MCF 10A (cell line): ENCODE measurements around the gene COL4A1. TPM values are rescaled to one million over a fixed set of nuclear protein-coding genes. Genes with fewer than 3 reads are reported as not detected.

Experiments
- BruUV-seq: library from RNA; stranded (reverse); fragments of 400-500 nt; replicated peaks from 2 replicates; lab custom pipeline; 2021; lab: Mats Ljungman, UMichigan
- CTCF ChIA-PET: fragments of 300-600 bp; sonication (Branson Sonifier 250); formaldehyde crosslinking; extraction: SDS; loops from one replicate; lab custom pipeline; 2021; ENCODE audit warnings: antibody characterized with exemption, inconsistent platforms; lab: Yijun Ruan, JAX
- POLR2A ChIA-PET: fragments of 300-600, 350-650 bp; sonication (Branson Sonifier 250); formaldehyde crosslinking; extraction: SDS; loops from one replicate; lab custom pipeline; 2020; ENCODE audit warnings: antibody characterized with exemption, inconsistent platforms; lab: Yijun Ruan, JAX
- DNase-seq: peaks from one replicate; pipeline ENCODE4 v3.0.0-alpha.2; 2018; ENCODE audit not compliant: unreplicated experiment
- H3K27ac Mint-ChIP-seq: one replicate; pipeline ENCODE4 v1.8.0; 2022; ENCODE audit warnings: mild to moderate bottlenecking, low read depth, mixed read lengths; ENCODE audit not compliant: unreplicated experiment
- H3K27me3 Mint-ChIP-seq: one replicate; pipeline ENCODE4 v1.8.0; 2022; ENCODE audit warnings: mixed read lengths; ENCODE audit not compliant: insufficient read depth, unreplicated experiment
- H3K36me3 Mint-ChIP-seq: one replicate; pipeline ENCODE4 v1.8.0; 2022; ENCODE audit warnings: mild to moderate bottlenecking, moderate library complexity, mixed read lengths; ENCODE audit not compliant: insufficient read depth, unreplicated experiment
- H3K4me1 Mint-ChIP-seq: one replicate; pipeline ENCODE4 v1.8.0; 2022; ENCODE audit warnings: mixed read lengths; ENCODE audit not compliant: insufficient read depth, unreplicated experiment
- H3K4me3 Mint-ChIP-seq: one replicate; pipeline ENCODE4 v1.8.0; 2022; ENCODE audit warnings: mild to moderate bottlenecking, moderate library complexity, mixed read lengths; ENCODE audit not compliant: unreplicated experiment
- H3K9me3 Mint-ChIP-seq: one replicate; pipeline ENCODE4 v1.8.0; 2022; ENCODE audit warnings: mixed read lengths; ENCODE audit not compliant: unreplicated experiment
- CTCF ChIP-seq: fragments of 200-600 bp; IDR thresholded peaks from one replicate; pipeline ENCODE4 v1.8.0; 2022; ENCODE audit warnings: antibody characterized with exemption, mild to moderate bottlenecking; ENCODE audit not compliant: unreplicated experiment
- intact Hi-C: fragments of 100-400 bp; cut with micrococcal nuclease; formaldehyde crosslinking; loops from 2 replicates; pipeline ENCODE4 v1.14.1; 2022
- total RNA-seq: library from RNA; stranded (reverse); gene quantifications from 2 replicates; pipeline ENCODE4 v1.2.3, GENCODE V29; 2022

Gene COL4A1
- total RNA-seq, 1 experiment from 2014 or later = 42.1 TPM

GRCh38 chr13:110173247-110173818 is 133.6 kb downstream of the COL4A1 start:
- ChIA-PET CTCF (no interaction called here), POLR2A (no interaction called here)
- intact Hi-C loops = no loop called here
- Mint-ChIP-seq H3K4me3 (no peak overlapping the region), H3K9me3 (no peaks in the 10 kb centered on the region), H3K27ac (no peak overlapping the region), H3K4me1 (no peaks in the 10 kb centered on the region), H3K36me3 (peaks cover 36% of the 10 kb centered on the region), H3K27me3 (no peaks in the 10 kb centered on the region)
- TF ChIP-seq CTCF = no peak
- DNase-seq = no peak
- no TSS peak for BruUV-seq

GRCh38 chr13:110170882-110171281 is 136.1 kb downstream of the COL4A1 start:
- H3K36me3 Mint-ChIP-seq = peaks cover 27% of the 10 kb centered on the region
- intact Hi-C loops = no loop called here
- H3K27ac Mint-ChIP-seq = no peak overlapping the region
- H3K4me1 Mint-ChIP-seq = no peaks in the 10 kb centered on the region
- ChIA-PET POLR2A (no interaction called here), CTCF (interaction anchor here (0.6 kb wide), 1 partner anchor 700 kb away, joined by 3 read pairs; no protein-coding TSS in a partner anchor)
- no peak overlapping the region for H3K4me3 Mint-ChIP-seq
- DNase-seq = no peak
- no peaks in the 10 kb centered on the region for H3K9me3 Mint-ChIP-seq
- no peak for TF ChIP-seq CTCF
- BruUV-seq = no TSS peak
- no peaks in the 10 kb centered on the region for H3K27me3 Mint-ChIP-seq

- H3K27ac Mint-ChIP-seq = no peak overlapping the region
- BruUV-seq = no TSS peak
- no peak overlapping the region for H3K4me3 Mint-ChIP-seq
- TF ChIP-seq CTCF = no peak
- POLR2A ChIA-PET = no interaction called here
- H3K4me1 Mint-ChIP-seq = no peaks in the 10 kb centered on the region
- no peaks in the 10 kb centered on the region for H3K27me3 Mint-ChIP-seq
- peaks cover 27% of the 10 kb centered on the region for H3K36me3 Mint-ChIP-seq
- intact Hi-C loops = no loop called here
- DNase-seq = no peak
- H3K9me3 Mint-ChIP-seq = no peaks in the 10 kb centered on the region
- CTCF ChIA-PET = interaction anchor here (0.6 kb wide), 1 partner anchor 700 kb away, joined by 3 read pairs; no protein-coding TSS in a partner anchor
Measured at GRCh38 chr13:110170020-110170790, 136.8 kb downstream of the COL4A1 start.
